Measurements from ENCODE around the gene KCNN3.

The KCNN3 gene

GRCh38 chr1:154841384-154841783, 28.7 kb downstream of the KCNN3 start:
- no peak for DNase-seq (ENCODE audit: low read depth, low spot score)

GRCh38 chr1:154840269-154841176, 29.6 kb downstream of the KCNN3 start:
- no peak for DNase-seq (ENCODE audit: low read depth, low spot score)

GRCh38 chr1:154839691-154840090, 30.4 kb downstream of the KCNN3 start:
- DNase-seq (ENCODE audit: low read depth, low spot score): no peak

- DNase-seq (ENCODE audit: low read depth, low spot score): no peak
Measured at GRCh38 chr1:154838988-154839387, 31.1 kb downstream of the KCNN3 start.

GRCh38 chr1:154838461-154838860, 31.6 kb downstream of the KCNN3 start:
- no peak for DNase-seq (ENCODE audit: low read depth, low spot score)

- DNase-seq (ENCODE audit: low read depth, low spot score): no peak
Measured at GRCh38 chr1:154837672-154838171, 32.4 kb downstream of the KCNN3 start.

GRCh38 chr1:154837034-154837671, 32.9 kb downstream of the KCNN3 start:
- no peak for DNase-seq (ENCODE audit: low read depth, low spot score)

- no peak for DNase-seq (ENCODE audit: low read depth, low spot score)
Measured at GRCh38 chr1:154835531-154836324, 34.4 kb downstream of the KCNN3 start.

GRCh38 chr1:154833841-154834240, 36.2 kb downstream of the KCNN3 start:
- DNase-seq (ENCODE audit: low read depth, low spot score): no peak

- no peak for DNase-seq (ENCODE audit: low read depth, low spot score)
Measured at GRCh38 chr1:154833209-154833608, 36.9 kb downstream of the KCNN3 start.

- no peak for DNase-seq (ENCODE audit: low read depth, low spot score)
Measured at GRCh38 chr1:154832384-154832783, 37.7 kb downstream of the KCNN3 start.

GRCh38 chr1:154831462-154831861, 38.6 kb downstream of the KCNN3 start:
- DNase-seq (ENCODE audit: low read depth, low spot score): no peak

- DNase-seq (ENCODE audit: low read depth, low spot score): peak; percentile 25
Measured at GRCh38 chr1:154829062-154829461, 41.0 kb downstream of the KCNN3 start.

- no peak for DNase-seq (ENCODE audit: low read depth, low spot score)
Measured at GRCh38 chr1:154824179-154825000, 45.7 kb downstream of the KCNN3 start.

GRCh38 chr1:154822717-154823116, 47.4 kb downstream of the KCNN3 start:
- DNase-seq (ENCODE audit: low read depth, low spot score): no peak

GRCh38 chr1:154822233-154822632, 47.8 kb downstream of the KCNN3 start:
- no peak for DNase-seq (ENCODE audit: low read depth, low spot score)

GRCh38 chr1:154821083-154821482, 49.0 kb downstream of the KCNN3 start:
- DNase-seq (ENCODE audit: low read depth, low spot score): no peak

GRCh38 chr1:154820646-154821045, 49.4 kb downstream of the KCNN3 start:
- DNase-seq (ENCODE audit: low read depth, low spot score): no peak

GRCh38 chr1:154819628-154820590, 50.2 kb downstream of the KCNN3 start:
- no peak for DNase-seq (ENCODE audit: low read depth, low spot score)

GRCh38 chr1:154818911-154819310, 51.2 kb downstream of the KCNN3 start:
- no peak for DNase-seq (ENCODE audit: low read depth, low spot score)

Measured in astrocyte of the hippocampus (primary cell).